Measurements from ENCODE around the gene NR3C2.

NR3C2 gene

GRCh38 chr4:148396986-148397673 lies 45.1 kb downstream of the NR3C2 start:
- TF ChIP-seq BACH2 (CRISPR knock-in tag; IDR thresholded peaks at IDR 0.05; ENCODE audit: borderline replicate concordance) (no peak), GLIS3 (CRISPR knock-in tag; IDR thresholded peaks at IDR 0.05) (no peak), PATZ1 (CRISPR knock-in tag; IDR thresholded peaks at IDR 0.05; ENCODE audit: borderline replicate concordance) (no peak), ARNTL (CRISPR knock-in tag; IDR thresholded peaks at IDR 0.05; ENCODE audit: borderline replicate concordance, low read depth) (no peak), PPARA (CRISPR knock-in tag; IDR thresholded peaks at IDR 0.05; ENCODE audit: borderline replicate concordance) (no peak), ISL1 (CRISPR knock-in tag; IDR thresholded peaks at IDR 0.05) (no peak), SNAI2 (CRISPR knock-in tag; IDR thresholded peaks at IDR 0.05) (no peak), TOX (CRISPR knock-in tag; IDR thresholded peaks at IDR 0.05; ENCODE audit: borderline replicate concordance) (no peak), TSHZ2 (CRISPR knock-in tag; IDR thresholded peaks at IDR 0.05) (no peak), CSDC2 (CRISPR knock-in tag; IDR thresholded peaks at IDR 0.05) (no peak), ZNF565 (CRISPR knock-in tag; conservative IDR thresholded peaks at IDR 0.05; ENCODE audit: low read depth) (no peak), ZFP30 (CRISPR knock-in tag; IDR thresholded peaks at IDR 0.05) (no peak), ZC3H10 (CRISPR knock-in tag; IDR thresholded peaks at IDR 0.05) (no peak), ZNF70 (CRISPR knock-in tag; IDR thresholded peaks at IDR 0.05) (no peak), POU6F1 (CRISPR knock-in tag; IDR thresholded peaks at IDR 0.05; ENCODE audit: borderline replicate concordance, low read depth) (no peak), ESRRG (CRISPR knock-in tag; IDR thresholded peaks at IDR 0.05) (no peak)
- TF ChIP-seq, protein P1, sequence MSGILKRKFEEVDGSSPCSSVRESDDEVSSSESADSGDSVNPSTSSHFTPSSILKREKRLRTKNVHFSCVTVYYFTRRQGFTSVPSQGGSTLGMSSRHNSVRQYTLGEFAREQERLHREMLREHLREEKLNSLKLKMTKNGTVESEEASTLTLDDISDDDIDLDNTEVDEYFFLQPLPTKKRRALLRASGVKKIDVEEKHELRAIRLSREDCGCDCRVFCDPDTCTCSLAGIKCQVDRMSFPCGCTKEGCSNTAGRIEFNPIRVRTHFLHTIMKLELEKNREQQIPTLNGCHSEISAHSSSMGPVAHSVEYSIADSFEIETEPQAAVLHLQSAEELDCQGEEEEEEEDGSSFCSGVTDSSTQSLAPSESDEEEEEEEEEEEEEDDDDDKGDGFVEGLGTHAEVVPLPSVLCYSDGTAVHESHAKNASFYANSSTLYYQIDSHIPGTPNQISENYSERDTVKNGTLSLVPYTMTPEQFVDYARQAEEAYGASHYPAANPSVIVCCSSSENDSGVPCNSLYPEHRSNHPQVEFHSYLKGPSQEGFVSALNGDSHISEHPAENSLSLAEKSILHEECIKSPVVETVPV (CRISPR knock-in tag; IDR thresholded peaks at IDR 0.05): no peak
- no peak for ATAC-seq

DNA sequence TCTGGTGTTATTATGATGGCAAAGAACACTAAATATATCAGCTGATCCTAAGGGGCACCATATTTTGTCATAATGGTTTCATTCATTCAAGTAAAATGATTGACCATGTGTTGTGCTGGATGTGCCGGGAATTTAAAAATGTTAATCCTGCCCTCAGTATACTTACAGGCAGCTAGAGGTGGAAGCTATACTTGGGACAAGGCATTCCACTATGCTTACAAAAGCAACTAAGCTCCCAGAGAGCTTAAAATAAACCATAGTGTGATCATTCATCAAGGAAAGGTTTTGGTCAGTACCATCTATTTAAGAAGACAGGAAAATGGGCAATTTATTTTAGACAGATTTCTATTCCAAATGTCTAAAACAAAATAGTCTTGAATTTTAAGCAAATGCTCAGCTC lies 46.4 kb downstream of the NR3C2 start:
- TF ChIP-seq SNAI2 (CRISPR knock-in tag; IDR thresholded peaks at IDR 0.05): no peak
- TF ChIP-seq CREB5 (CRISPR knock-in tag; IDR thresholded peaks at IDR 0.05; ENCODE audit: low read depth): no peak
- no peak for TF ChIP-seq ZNF565 (CRISPR knock-in tag; conservative IDR thresholded peaks at IDR 0.05; ENCODE audit: low read depth)
- no peak for ATAC-seq

- no peak for ATAC-seq
- TF ChIP-seq POU6F1 (CRISPR knock-in tag; IDR thresholded peaks at IDR 0.05; ENCODE audit: borderline replicate concordance, low read depth) (no peak), RARB (CRISPR knock-in tag; IDR thresholded peaks at IDR 0.05) (no peak), TSHZ2 (CRISPR knock-in tag; IDR thresholded peaks at IDR 0.05) (no peak), ZFP3 (CRISPR knock-in tag; IDR thresholded peaks at IDR 0.05) (no peak), ISL1 (CRISPR knock-in tag; IDR thresholded peaks at IDR 0.05) (no peak), ARNTL (CRISPR knock-in tag; IDR thresholded peaks at IDR 0.05; ENCODE audit: borderline replicate concordance, low read depth) (no peak), GLIS3 (CRISPR knock-in tag; IDR thresholded peaks at IDR 0.05) (no peak), ZFP30 (CRISPR knock-in tag; IDR thresholded peaks at IDR 0.05) (no peak), ZC3H10 (CRISPR knock-in tag; IDR thresholded peaks at IDR 0.05) (no peak), OSR1 (CRISPR knock-in tag; IDR thresholded peaks at IDR 0.05) (no peak), CREB5 (CRISPR knock-in tag; IDR thresholded peaks at IDR 0.05; ENCODE audit: low read depth) (no peak), CSDC2 (CRISPR knock-in tag; IDR thresholded peaks at IDR 0.05) (no peak), ZNF70 (CRISPR knock-in tag; IDR thresholded peaks at IDR 0.05) (no peak), SNAI2 (CRISPR knock-in tag; IDR thresholded peaks at IDR 0.05) (no peak)
Measured at GRCh38 chr4:148391056-148391455, 51.2 kb downstream of the NR3C2 start.
